H1 (cell line): ENCODE results near the gene MTX1. TPM values are rescaled to one million over a fixed set of nuclear protein-coding genes. Genes with fewer than 3 reads are reported as not detected.

Source experiments
- ATF3 ChIP-seq: IDR thresholded peaks from 2 replicates; pipeline ENCODE4 v1.6.1; 2011; ENCODE audit warnings: low read depth, mild to moderate bottlenecking, low read length; ENCODE audit not compliant: insufficient read depth
- BACH1 ChIP-seq: IDR thresholded peaks from 2 replicates; pipeline ENCODE4 v1.6.1; 2012; ENCODE audit warnings: low read length, improper control_type of control experiment
- CBX5 ChIP-seq: fragments of 300-800, 300-1000 bp; sonication (generic); IDR thresholded peaks from 2 replicates; pipeline ENCODE4 v1.7.1; 2016; ENCODE audit warnings: antibody characterized with exemption, low read length, low read depth
- CHD1 ChIP-seq: IDR thresholded peaks from 2 replicates; pipeline ENCODE4 v1.6.1; 2012; ENCODE audit warnings: low read depth, low read length, improper control_type of control experiment
- EGR1 ChIP-seq: IDR thresholded peaks from 2 replicates; pipeline ENCODE4 v1.6.1; 2011; ENCODE audit warnings: low read depth, low read length, borderline replicate concordance
- EP300 ChIP-seq, 2 experiments: IDR thresholded peaks; 1 replicate in 1 of 2; 2 replicates in 1 of 2; pipeline ENCODE4 v1.6.1; 2011 to 2012; ENCODE audit warnings: low read depth in 2 of 2, low read length in 2 of 2, mild to moderate bottlenecking in 2 of 2, borderline replicate concordance in 1 of 2, inconsistent platforms in 1 of 2, moderate library complexity in 1 of 2
- GABPA ChIP-seq: IDR thresholded peaks from 2 replicates; pipeline ENCODE4 v1.6.1; 2011; ENCODE audit warnings: mild to moderate bottlenecking, low read length, moderate library complexity, borderline replicate concordance; ENCODE audit not compliant: insufficient read depth
- GTF2F1 ChIP-seq: IDR thresholded peaks from 2 replicates; pipeline ENCODE4 v1.6.1; 2012; ENCODE audit warnings: low read depth, low read length, improper control_type of control experiment, borderline replicate concordance
- HDAC6 ChIP-seq: IDR thresholded peaks from one replicate; pipeline ENCODE4 v1.7.1; 2012; ENCODE audit warnings: low read depth, mild to moderate bottlenecking, inconsistent platforms, low read length, moderate library complexity
- JUN ChIP-seq: IDR thresholded peaks from 2 replicates; pipeline ENCODE4 v1.6.1; 2011; ENCODE audit warnings: low read depth, mild to moderate bottlenecking, improper control_type of control experiment, low read length
- JUND ChIP-seq: IDR thresholded peaks from 2 replicates; pipeline ENCODE4 v1.6.1; 2011; ENCODE audit warnings: mild to moderate bottlenecking, improper control_type of control experiment, low read length
- KDM1A ChIP-seq: fragments of 200-600, 300-600 bp; sonication (generic); IDR thresholded peaks from 2 replicates; pipeline ENCODE4 v1.7.1; 2016; ENCODE audit warnings: mild to moderate bottlenecking, low read length, borderline replicate concordance
- NRF1 ChIP-seq: IDR thresholded peaks from 2 replicates; pipeline ENCODE4 v1.6.1; 2011; ENCODE audit warnings: mild to moderate bottlenecking, low read depth, low read length, improper control_type of control experiment
- POLR2AphosphoS5 ChIP-seq: IDR thresholded peaks from 2 replicates; pipeline ENCODE4 v1.6.1; 2011; ENCODE audit warnings: low read depth, low read length
- RAD21 ChIP-seq, 2 experiments: IDR thresholded peaks in 1 of 2; conservative IDR thresholded peaks in 1 of 2; 2 replicates each; pipeline ENCODE4 v1.6.1; 2011; ENCODE audit warnings: low read depth in 2 of 2, low read length in 2 of 2, improper control_type of control experiment in 1 of 2, inconsistent platforms in 1 of 2, mild to moderate bottlenecking in 1 of 2, moderate library complexity in 1 of 2
- RBBP5 ChIP-seq: IDR thresholded peaks from 2 replicates; pipeline ENCODE4 v1.7.1; 2012; ENCODE audit warnings: low read depth, mild to moderate bottlenecking, inconsistent platforms, low read length, moderate library complexity, borderline replicate concordance
- RFX5 ChIP-seq: IDR thresholded peaks from 2 replicates; pipeline ENCODE4 v1.6.1; 2011; ENCODE audit warnings: low read depth, low read length, improper control_type of control experiment, borderline replicate concordance
- SIRT6 ChIP-seq: IDR thresholded peaks from one replicate; pipeline ENCODE4 v1.7.1; 2012; ENCODE audit warnings: low read length, inconsistent platforms
- SUZ12 ChIP-seq: fragments of 200-600 bp; sonication (generic); IDR thresholded peaks from 2 replicates; pipeline ENCODE4 v1.6.1; 2012; ENCODE audit warnings: mild to moderate bottlenecking, inconsistent platforms, low read length, moderate library complexity, mixed read lengths
- TAF7 ChIP-seq: optimal IDR thresholded peaks from 2 replicates; pipeline ENCODE3; 2011; ENCODE audit warnings: low read depth, mild to moderate bottlenecking, inconsistent platforms, low read length, moderate library complexity, borderline replicate concordance
- YY1 ChIP-seq: IDR thresholded peaks from 2 replicates; pipeline ENCODE4 v1.6.1; 2011; ENCODE audit warnings: low read depth, mild to moderate bottlenecking, low read length
- polyA plus RNA-seq, 7 experiments: library from polyadenylated mRNA; depleted of rRNA in 3 of 7; stranded (reverse) in 5 of 7; unstranded in 2 of 7; fragments of >200 nt in 5 of 7; fragments of 200-250 nt in 2 of 7; gene quantifications; 1 replicate in 5 of 7; 2 replicates in 1 of 7; 4 replicates in 1 of 7; pipeline versions ENCODE4 v1.2.1 to v1.2.3, GENCODE V29; 2011 to 2013; ENCODE audit warnings: missing spikeins in 2 of 7, mixed read lengths in 2 of 7
- total RNA-seq: library from RNA; stranded (reverse); fragmentation: NEBNext Ultra II Directional; extraction: Animal tissue kit (Norgen Biotek cat#: 25700); gene quantifications from 2 replicates; pipeline ENCODE4 v1.2.1, GENCODE V29; 2021

MTX1 gene
- total and polyA plus RNA-seq, 2 of the 8 experiments (the other 6 are each of a cell fraction or from before 2014, with no cell fraction given): 47.9 to 131 TPM

- TF ChIP-seq EGR1 (no peak), HDAC6 (no peak), GTF2F1 (no peak), SIRT6 (no peak), POLR2AphosphoS5 (peak; percentile 79), BACH1 (peak; percentile 75), CBX5 (no peak), GABPA (no peak), EP300 (IDR thresholded peaks at IDR 0.05; ENCODE audit: borderline replicate concordance in 1 of 2, low read depth in 2 of 2, low read length in 2 of 2) (no peak), SUZ12 (no peak), ATF3 (no peak), JUN (no peak), RAD21 (IDR thresholded peaks at IDR 0.05 in 1 of 2, conservative IDR thresholded peaks at IDR 0.05 in 1 of 2; ENCODE audit: low read depth in 2 of 2, low read length in 2 of 2) (peak; percentile 55 to 64), KDM1A (no peak), YY1 (0 out of 2 replicates have a peak, but pooled peaks have one; percentile 12), RFX5 (no peak), TAF7 (peak; percentile 42), JUND (no peak), RBBP5 (no peak), CHD1 (no peak), NRF1 (no peak)
Observed at GRCh38 chr1:155206891-155207805, 1.3 kb upstream of the MTX1 start (continued).
